Right renal pelvis (tissue), 4 donors: ENCODE results near the gene EPHB1. TPM values are rescaled to one million over a fixed set of nuclear protein-coding genes. Genes with fewer than 3 reads are reported as not detected.

Source experiments
- DNase-seq, 4 donors: peaks; one replicate each; pipeline ENCODE4 v3.0.0-alpha.2; 2013; ENCODE audit warnings: low read depth in 4 of 4, low spot score in 3 of 4, missing footprints in 1 of 4
- polyA plus RNA-seq, 4 donors: library from polyadenylated mRNA; unstranded; fragments of 120-200 nt; gene quantifications; one replicate each; pipeline ENCODE4 v1.2.1, GENCODE V29; 2013; ENCODE audit not compliant: insufficient read length in 4 of 4

The EPHB1 gene
- polyA plus RNA-seq, 4 donors: 4.8 to 7.2 (median 5.3) TPM

DNA sequence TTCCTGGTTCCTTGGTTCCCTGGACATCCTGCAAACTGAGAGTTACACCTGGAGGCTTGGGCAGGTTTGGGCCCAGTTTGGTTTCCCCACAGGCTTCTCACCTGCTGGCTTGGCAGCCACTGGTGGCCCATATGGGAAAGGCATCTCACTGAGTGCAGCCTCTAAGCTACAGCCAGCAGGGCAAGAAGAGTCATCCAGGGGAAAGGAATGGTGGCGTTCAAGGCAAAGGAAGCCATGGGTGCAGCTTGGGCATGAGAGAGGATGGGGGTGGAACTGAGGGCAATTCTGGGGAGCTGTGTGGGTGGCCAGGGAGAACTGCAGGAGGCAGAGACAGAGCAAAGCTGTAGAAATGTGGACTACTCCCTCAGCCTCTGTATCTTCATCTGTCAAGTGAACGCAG lies 106.4 kb downstream of the EPHB1 start:
- DNase-seq: no peak

DNA sequence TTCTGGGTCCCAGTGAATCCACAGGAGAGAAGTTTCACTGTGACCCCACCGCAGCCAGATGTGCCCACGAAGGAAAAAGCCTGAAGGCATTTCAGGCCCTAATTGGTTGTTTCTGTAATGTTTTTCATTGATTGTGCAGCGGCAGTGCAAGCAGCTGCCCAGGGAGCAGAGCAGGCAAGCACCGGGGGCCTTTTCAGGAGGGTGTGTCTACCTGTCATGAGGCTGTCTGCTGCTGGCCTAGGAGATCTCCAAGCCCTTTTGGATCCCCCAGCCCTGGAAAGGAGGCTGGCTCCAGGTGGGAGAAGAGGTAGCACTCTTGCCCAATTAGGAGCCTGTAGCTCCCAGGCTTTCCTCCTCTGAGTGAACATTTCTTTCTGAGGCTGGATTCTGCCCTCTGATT lies 108.8 kb downstream of the EPHB1 start:
- no peak for DNase-seq

DNA sequence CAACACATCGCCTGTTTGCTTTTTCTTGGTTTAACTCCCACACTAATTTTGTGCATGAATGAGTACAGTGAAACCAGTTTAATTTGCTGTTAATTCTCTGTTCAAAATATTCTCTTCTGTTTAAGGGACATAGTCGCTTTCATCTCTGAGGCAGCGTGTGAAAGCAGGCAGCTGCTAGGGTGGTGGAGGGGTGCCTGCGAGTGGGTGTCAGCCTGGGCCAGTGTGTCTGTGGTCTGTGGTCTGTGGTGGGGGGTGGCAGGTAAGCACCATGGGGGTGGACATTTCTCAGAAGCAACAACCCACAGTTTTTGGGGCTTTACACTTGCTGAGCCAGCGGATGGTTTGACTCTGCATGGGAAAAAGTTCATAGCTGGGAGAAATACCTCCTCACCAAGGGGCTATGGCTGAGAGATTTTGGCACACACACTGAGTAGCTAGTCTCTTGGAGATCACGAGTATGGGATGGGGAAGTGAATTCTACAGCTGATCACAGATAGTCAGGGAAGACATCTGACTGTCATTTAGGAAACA lies 109.2 kb downstream of the EPHB1 start:
- no peak for DNase-seq

DNA sequence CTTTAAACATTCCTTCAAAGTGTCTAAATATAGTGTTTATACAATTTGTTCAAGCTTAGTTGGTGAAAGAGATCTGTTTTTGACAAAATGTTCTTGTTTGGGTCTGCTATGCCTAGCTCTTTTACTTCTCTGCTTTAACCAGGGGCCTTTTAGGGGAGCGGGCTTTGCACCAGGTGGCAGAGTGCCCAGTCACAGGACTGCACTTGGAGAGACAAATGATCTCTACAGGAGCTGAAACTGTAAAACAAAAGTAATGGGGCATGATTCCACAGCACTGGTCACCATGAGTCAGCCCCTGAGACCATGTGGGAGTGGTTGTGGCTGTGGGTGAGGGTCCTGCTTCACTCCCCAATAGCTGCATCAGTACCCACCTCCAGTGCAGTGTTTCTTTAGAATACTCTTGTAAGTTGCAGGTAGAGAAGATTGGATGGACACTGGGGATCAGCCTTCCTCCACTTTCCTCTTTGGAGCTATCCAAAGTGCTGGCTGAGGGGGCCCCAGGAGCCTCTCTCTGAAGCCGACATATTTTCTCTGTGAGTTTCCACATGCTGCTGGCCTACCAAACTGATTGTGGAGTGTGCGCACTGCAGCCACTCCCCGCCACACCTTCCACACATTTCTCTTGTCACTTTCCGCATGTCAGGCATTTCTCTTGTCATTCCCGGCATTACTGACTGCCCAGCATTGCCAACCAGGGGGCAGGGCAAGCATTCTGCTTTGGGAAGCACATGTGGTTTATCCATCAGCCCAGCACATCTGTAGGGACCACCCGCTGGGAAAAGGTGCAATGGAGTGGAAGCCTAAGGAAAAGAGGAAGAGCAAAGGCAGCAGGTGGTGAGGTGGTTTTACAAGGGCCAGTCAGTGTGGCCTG lies 110.0 kb downstream of the EPHB1 start:
- DNase-seq: no peak

DNA sequence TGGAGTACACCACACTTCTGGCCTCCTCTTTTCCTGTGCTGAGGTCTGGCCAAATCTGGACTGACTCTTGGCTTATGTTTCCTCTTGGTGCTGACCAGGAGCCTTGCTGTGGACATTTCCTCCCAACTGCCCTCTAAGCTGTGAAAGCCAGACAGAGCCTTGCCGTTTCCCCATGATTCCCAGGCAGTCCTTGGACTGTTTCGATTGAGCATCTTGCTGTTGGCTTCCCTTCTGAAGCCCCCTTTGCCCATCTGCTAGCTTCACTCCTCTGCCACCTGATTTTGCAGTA lies 110.5 kb downstream of the EPHB1 start:
- DNase-seq: no peak

DNA sequence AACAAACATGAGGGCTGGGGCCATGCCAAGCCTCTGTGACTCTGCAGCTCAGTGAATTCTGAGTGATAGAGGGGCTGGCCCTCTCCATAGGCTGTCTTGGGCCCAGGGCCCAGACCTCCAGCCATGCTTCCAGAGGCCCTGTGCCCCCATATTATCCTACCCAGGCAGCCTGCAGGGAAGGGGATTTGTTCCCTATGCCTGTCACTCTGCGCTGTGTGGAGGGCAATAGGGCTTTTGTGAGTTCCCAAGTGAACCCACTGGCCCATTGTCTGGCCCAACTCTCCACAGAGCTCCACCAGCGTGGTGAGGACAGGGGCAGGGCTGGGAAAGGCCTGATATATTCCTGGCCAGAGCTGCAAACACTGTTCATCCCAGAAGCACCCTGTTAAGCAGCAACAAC lies 113.2 kb downstream of the EPHB1 start:
- DNase-seq: no peak

DNA sequence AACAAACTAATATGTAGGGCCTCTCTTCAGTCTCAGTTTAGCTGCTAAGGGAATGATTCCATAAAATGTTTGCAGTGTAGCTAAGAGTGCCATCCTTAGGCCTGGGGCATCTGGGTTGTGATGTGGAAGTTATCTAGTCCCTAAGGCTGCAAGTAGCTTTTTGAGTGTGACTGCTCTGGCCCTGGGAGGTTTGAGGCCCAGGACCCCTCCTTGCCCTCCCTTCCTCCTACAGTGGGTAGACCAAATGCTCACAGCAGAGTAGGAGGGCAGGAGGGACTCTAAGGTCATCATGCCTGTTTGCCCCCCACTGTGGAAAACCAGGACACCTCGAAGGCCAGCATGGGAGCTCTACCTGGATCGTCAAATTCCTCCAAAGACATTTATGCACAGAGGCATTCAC lies 115.0 kb downstream of the EPHB1 start:
- no peak for DNase-seq

DNA sequence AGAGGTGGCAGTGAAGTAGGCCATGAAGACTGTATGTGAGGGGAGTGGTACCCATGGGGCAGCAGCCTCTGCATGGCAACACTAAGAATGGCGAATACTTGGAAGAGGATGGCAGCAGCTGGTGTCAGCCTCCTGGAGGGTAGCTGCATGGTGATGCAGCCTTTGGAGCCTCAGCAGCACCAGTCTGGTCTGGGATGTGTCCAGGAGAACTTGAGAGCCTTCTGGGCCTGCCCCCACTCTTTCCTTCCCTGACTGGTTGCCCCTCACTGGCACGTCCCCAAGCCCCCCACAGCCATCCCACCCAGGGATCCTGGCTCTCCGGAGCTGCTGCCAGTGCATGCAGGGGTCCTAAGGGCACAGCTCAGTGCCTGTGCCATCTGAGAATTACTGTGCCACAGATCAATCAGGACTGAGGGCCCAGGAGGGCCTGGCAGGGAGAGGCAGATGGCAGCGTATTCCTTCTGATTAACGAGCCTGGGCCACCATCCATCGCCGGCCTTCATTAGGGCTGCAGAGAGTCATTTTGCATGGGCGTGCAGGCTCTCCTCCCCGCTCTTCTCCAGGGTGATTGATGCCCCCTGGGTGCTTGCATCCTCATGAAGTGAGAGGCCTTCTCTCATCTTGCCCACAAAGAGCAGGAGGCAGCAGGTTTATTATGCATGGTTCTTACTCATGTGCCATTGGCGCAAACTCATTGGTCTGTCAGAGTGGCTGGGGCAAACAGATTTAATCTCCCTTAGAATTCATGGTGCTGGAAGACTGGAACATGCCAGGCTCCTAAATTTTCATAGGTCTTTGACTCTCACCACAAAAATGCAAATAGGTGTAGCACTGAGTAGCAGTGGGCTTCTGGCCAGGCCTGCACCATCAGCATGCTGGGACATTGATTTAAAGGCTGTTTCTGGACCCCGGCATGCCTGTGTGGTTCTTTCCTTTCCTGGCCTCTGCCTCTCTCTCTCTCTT lies 116.8 kb downstream of the EPHB1 start:
- DNase-seq: no peak

DNA sequence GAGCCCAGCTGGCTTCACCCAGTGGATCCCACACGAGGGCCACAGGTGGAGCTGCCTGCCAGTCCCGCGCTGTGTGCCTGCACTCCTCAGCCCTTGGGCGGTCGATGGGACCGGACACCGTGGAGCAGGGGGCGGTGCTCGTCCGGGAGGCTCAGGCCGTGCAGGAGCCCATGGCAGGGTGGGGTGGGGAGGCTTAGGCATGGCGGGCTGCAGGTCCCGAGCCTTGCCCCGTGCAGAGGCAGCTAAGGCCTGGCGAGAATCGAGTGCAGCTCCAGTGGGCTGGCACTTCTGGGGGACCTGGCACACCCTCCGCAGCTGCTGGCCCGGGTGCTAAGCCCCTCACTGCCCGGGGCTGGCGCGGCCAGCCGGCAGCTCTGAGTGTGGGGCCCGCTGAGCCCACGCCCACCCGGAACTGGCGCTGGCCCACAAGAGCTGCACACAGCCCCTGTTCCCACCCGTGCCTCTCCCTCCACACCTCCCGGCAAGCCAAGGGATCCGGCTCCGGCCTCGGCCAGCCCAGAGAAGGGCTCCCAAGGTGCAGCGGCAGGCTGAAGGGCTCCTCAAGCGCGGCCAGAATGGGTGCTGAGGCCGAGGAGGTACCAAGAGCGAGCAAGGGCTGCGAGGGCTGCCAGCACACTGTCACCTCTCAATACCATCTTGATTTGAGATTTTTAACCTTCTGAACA lies 121.4 kb downstream of the EPHB1 start:
- no peak for DNase-seq

DNA sequence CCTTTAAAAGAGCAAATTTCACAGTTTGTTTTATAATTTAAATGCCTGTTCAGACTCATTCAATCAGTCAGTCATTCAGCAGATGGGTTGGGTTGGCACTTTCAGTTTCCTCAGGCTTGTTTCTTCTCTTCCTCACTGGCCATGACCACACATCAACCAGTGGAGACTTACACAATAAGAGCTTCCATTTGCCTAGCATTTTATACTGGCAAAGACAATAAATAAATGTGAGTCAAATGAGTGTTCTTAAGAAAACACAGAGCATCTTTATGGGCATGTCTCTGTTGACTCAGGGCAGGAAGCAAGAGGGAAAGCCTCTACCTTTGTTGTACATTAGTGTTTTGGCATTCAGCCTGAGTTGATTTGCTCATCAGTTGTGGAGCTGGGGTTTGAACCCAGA lies 122.6 kb downstream of the EPHB1 start:
- no peak for DNase-seq

DNA sequence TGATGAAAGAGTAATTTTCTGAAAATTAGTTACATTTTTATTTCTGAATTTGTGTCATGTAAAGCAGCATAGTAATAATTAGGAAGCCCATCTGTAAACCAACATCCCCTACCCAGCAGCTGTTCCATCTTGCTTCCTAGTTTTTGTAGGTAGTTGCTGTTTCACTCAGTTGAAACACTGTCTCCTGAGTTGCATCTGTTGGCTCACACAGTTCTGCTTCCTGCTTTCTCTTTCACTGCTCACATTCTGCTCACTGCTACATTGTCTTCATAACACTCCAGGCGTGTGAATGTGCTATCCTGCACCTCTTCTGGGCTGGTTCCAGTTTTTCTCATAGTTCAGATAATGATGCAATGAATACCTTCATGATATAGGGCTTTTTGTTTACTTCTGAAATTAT lies 123.4 kb downstream of the EPHB1 start:
- no peak for DNase-seq

DNA sequence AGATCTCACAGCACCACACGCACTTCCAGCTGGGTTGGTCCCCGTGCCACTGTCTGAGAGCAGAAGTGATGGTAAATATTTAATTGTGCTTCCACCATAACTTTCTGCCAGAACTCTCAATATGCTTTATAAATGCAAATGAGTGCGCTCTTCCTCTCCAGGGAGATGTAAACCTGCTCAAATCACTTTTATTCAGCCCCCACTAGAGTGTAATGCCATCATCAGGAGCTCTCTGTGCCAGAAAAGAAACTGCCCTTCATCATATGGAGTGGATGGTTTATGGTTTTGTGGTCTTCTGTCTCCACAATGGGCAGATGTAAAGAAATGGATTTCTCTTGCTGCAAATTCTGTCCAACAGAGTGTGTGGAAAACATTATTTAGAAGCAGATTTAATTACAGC lies 127.0 kb downstream of the EPHB1 start:
- no peak for DNase-seq

DNA sequence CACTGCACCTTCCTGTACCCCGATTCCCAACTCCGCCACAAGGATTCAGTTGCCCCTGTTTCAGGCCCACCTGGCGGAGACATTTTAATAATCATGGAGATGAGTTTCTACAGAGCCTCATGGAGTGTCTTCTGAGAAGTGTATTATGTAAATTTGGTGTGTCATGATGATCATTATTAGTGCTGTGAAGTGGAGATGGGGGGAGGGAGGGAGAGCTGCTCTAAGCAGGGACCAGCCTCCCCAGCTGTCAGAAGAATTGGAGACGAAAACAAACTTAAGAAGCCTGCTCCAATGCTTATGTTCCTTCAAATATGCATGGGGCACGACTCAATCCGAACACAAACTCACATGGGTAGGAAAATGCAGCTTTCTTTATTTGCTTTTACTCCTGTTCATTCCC lies 127.8 kb downstream of the EPHB1 start:
- DNase-seq: no peak

DNA sequence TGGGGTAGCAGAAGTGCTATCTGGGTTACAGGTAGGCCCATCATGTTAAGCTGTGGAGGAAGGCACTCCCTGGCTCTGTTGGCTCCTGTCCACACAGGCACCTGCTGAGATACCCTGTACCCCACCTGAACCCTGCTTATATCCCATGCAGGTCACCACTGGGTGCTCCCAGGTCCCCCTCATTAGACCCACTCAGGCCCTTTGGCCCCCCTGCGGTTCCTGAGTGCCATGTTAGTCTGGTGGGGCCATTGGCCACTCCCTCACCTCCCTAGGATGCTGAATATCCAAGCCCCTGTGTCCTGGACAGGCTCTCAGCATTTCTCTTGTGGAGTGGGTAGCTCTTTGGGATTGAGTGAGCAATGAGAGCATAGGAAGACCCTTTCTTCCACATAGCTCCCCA lies 128.2 kb downstream of the EPHB1 start:
- DNase-seq: no peak

DNA sequence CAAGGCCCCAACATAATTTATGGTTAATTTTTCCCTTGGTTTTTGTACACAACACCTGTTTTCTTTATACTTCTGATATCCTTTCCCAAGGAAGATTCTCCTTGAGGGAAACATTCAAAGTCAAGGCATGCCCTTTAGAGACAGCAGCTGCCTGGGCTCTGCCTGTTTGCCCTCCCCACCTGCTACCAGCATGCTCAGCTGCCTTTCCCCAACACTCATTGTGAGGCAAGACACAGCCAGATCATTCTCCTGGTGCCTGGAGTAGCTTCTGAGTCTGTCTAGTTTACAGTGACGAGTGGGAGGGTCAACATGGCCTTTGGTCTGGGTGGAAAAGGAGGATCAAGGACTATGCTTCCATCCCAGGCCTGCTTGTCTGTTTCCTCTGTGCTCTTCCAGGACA lies 132.5 kb downstream of the EPHB1 start:
- no peak for DNase-seq

DNA sequence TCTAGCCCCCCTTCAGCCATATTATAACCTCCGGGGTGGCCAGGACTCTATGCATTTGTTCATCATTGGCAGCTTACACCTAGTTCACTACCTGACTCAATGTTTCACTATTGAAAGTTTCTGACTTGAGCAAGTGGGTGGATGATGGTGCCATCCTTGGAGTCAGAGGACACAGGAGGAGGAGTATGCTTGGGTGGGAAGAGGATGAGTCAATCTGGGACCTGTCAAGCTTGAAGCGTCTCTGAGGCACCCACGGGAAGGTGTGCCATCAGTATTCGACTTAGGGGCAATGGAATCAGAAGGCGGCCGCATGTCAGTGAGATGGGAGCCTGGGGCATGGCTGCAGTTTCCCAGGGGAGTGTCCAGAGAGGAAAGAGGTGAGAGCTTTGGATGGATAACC lies 133.3 kb downstream of the EPHB1 start:
- DNase-seq: no peak

DNA sequence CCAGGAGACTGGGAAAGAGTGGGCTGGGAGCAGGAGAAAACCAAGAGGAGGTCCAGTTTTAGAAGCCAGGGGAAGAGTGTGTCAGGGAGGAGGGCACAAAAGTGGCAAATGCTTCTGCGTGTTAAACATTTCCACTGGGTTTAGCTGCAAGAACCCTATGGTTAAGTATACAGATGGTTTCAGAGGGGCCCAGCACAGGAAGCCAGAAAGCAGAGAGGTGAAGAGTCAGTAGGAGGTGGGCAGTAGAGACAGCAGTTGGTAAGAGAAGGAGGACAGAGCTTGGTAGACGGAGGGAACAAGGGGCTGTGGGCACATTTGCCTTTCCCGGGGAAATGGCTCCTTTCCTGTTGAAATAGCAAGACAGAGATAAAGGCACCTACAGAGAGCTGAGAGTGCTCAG lies 133.8 kb downstream of the EPHB1 start:
- DNase-seq: no peak

DNA sequence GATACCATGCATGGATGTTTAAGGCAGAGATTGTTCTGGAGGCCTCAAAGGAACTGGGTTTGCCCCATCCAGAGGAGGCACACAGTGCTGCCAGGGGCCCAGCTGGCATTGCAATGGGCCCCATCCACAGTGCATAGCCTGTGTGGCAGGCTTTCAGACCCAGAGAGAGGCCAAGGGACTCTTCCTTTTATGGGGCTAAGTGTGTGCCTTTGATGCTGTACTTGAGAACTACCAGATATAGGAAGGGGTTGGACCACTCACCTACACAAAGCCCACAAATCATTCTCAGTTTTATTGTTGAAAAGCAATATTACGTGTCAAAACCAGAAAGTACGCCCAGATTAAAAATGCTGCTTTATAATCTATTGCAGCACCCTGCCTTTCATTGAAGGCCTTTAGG lies 134.9 kb downstream of the EPHB1 start:
- no peak for DNase-seq

DNA sequence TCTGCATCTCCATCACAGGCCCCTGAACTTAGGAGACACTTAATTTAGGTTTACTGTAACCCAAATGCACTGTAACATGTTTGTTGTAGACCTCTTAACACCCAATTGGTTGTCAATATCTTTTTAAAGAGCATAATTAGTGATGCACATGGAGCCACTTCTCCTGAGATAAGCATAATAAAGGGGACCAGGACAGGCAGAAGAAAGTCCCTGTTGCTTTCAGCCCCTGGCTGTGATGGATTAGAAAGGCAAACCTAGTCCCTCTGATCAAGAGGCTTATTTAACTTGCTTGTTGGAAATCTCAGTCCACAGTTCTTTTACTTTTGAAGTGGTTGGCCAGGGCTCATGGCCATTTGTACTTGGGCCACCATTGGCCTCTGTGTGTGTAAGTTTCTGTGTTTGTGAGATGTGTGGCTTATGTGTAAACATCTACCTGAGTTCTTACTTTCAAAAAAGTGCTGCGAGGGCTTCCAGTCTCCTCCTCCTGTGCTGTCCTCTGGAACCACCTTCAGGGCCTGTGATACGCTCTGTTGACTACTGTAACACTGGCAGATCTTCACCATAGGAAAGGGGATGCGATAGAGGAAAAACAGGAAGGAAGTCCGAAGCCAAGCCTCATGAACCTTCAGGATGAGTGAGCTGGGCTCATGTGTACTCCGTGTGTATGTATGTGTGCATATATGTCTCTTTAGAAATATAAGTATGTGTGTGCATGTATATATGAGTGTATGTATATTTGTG lies 136.2 kb downstream of the EPHB1 start:
- DNase-seq: no peak

DNA sequence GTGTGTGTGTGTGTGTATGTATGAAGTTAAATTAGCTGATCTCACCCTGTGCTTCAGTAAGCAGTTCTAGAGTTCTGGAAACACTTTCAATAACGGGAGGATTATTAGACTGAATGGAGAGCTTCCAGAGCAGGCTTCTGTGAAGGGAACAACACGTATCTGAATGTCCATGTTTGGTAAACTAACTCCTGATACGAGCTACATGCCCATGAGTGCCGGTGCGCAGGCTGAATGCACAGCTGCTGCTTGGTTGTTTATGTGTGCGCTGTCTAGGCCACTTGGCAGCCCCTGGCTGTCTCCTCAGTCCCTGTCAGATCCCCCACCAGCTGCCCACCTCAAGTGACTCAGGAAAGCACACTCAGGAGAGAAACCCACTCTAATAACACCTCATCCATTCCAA lies 137.0 kb downstream of the EPHB1 start:
- no peak for DNase-seq
